GM21381 (cell line): ENCODE results near the gene AXIN1.
"Not testable (repeated sequence)": the region's sequence is repeated elsewhere in the genome, so short reads cannot be mapped to it uniquely, and the experiment has no call there.

Experiments used
- ATAC-seq: cut with Tn5 transposase; IDR thresholded peaks from one replicate; pipeline ENCODE4 v1.9.1; 2021; ENCODE audit warnings: mild to moderate bottlenecking, moderate library complexity; ENCODE audit not compliant: unreplicated experiment

Gene AXIN1

DNA sequence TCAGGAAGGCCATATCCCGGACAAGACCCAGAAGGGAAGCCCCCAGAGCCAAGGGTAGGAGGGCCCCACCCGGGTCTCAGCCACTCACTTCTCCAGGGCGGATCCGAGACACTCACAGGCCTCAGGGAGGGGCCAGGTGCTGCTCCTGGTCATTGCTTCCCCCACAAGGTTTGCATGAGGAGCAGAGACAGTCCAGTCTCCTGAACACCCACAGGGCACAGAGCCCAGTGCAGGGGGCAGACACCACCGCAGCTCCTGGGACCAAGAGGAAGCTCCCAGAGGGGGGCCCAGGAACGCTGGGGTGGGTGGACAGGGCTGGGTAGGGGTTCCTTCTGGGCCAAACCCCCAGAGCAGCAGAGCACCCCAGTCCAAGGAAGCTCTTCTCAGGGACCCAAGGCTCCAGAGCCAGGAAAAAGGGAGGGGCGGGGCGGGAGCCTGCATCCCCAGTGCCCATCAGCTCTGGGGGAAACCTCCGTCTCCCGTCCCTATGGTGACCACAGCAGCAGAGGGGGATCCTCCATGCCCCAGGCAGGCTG is 18.5 kb upstream of the AXIN1 start:
- ATAC-seq, result no peak

- ATAC-seq, result peak; percentile 69
Observed at GRCh38 chr16:370443-370842, 17.9 kb upstream of the AXIN1 start, which contains the start of gene MRPL28. Gene MRPL28, minus strand, starts transcription at chr16:370538. Its CDS starts 320 bp downstream, at chr16:370218.

DNA sequence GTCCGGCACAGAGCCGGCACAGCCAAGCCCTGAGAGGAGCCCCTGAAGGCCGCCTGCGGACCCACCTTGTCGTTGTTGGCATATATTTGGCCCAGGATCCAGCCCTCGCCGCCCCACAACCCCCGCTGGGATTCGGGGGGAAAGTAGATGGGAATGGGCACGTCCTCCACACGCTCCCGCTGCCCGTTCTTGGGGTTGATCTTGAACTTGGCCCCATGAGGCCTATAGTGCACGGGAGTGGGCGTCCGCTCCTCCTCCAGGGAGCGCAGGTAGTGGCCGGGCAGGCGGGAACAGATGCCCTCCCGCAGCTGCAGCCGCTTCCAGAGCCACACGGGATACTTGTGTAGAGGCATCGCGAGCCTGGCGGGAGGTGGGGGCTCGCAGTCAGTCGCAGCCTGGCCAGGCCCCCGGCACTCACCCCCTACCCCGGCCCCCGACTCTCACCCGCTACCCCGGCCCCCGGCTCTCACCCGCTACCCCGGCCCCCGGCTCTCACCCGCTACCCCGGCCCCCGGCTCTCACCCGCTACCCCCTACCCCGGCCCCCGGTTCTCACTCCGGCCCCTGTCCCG is 17.4 kb upstream of the AXIN1 start:
- ATAC-seq, result no peak

- ATAC-seq, result no peak
Observed at GRCh38 chr16:369275-369865, 16.8 kb upstream of the AXIN1 start.

DNA sequence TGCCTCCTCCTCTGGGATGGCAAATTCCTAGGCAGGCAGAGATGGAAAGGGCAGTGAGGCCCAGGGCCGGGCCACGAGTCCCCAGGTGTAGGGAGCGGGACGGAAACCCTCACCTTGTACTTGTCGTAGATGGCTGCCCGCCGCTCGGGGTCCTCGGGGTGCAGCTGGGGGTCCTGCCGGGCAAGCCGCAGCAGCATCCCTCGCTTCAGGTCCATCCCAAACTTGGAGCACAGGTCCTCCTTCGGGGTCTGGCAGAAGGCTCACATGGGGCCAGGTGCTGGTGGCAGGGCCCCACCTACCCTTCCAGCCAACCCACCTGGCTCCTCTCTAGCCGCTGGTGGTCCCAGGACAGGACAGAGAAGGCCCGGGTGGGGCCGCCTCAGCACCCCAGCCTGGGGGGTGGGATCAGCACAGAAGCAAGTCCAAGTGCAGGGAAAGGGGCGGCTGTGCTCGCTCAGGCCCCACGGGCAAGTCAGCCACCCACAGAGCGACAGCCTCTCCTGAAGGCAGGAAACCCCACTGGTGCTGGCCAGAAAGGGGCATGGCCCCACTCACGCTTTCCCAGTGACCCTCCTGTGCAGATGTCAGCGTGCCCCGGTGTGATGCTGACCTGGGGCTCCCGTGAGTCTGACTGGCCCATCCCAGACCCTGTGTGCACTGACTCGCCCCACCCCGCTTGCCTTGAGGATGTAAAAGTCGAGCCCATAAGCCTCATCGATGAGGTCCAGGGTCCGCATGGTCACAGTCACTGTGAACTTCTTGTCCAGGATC is 16.1 kb upstream of the AXIN1 start:
- no peak for ATAC-seq

GRCh38 chr16:367333-367903 is 14.9 kb upstream of the AXIN1 start:
- no peak for ATAC-seq

GRCh38 chr16:366476-366875 is 14.0 kb upstream of the AXIN1 start:
- no peak for ATAC-seq

- ATAC-seq, result no peak
Observed at GRCh38 chr16:364595-365491, 12.3 kb upstream of the AXIN1 start.

GRCh38 chr16:363766-364490 is 11.4 kb upstream of the AXIN1 start:
- no peak for ATAC-seq

DNA sequence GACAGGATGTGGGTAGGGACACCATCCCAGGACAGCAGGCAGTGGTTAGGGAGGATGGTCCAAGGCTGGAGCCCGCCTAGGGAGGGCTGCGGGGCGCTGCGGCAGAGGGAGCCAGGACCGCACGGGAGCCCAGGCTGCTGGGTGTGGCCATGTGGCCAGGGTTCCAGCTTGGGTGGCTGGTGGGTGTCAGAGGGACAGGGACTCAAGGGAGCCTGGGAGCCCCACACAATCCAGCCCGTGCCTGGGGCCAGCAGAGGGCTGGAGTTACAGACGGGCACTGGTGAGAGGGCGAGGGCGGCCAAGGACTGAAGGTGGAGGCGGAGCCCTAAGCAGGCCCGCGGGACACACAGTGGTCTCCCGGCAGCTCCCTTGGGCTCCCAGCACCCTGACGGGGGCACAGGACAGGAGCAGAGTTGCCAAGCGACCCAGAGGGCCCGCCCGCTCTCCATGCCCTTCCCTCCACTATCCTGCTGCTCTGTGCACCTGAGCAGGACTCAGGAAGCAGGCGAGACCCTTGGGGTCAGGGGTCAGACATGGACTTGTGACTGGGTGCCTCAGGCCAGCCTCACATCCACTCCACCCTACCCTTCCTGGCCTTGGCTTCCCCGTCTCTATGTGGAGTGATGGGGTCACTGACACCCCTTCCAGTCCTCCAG is 10.7 kb upstream of the AXIN1 start:
- no peak for ATAC-seq

DNA sequence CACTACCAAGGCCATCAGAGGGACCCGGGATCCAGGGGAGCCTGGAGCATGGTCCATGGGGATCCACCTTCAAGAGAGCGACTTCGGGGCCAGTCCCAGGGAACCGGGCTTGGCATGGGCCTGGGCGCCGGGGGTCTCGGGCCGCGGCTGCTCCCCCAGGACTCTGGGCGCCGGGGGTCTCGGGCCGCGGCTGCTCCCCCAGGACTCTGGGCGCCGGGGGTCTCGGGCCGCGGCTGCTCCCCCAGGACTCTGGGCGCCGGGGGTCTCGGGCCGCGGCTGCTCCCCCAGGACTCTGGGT is 10.1 kb upstream of the AXIN1 start:
- ATAC-seq, result not testable (repeated sequence)

DNA sequence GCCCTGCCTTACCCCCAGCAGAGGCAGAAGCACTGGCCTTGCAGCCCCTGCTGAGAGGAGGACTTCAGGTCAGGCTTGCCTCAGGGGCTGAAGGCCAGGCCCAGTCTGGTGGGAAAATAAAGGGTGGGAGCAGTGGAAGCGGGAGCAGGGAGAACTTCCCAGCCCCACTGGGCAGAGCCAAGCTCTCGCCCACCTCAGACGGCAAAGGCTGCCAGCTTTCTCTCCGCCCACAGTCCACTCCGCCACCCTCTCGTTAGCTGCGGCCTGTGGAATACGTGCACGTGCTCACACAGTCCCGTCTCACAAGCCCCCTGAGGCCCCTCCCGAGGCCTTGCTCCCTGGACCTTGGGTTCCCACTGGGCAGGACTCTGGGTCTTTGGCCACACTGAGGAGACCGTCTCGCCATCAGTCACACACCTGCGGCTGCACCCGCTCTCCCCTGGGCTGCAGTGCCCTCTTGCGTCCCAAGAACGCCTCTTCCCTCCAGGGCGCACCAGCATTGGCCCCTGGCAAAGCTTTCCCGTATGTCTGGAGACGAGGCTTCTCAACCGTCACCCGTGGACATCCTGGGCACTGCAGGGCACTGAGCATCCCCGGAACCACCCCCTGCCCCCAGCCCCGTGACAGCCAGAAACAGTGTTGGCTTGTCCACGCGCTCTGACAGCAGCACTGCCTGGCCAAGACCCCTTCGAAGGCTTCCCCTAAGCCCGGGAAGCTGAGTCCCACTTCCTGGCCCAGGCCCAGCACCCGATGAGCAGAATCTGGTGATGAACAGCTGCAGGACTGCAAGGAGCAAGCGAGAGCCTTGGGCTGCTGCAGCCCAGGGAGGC is 9.6 kb upstream of the AXIN1 start:
- no peak for ATAC-seq

DNA sequence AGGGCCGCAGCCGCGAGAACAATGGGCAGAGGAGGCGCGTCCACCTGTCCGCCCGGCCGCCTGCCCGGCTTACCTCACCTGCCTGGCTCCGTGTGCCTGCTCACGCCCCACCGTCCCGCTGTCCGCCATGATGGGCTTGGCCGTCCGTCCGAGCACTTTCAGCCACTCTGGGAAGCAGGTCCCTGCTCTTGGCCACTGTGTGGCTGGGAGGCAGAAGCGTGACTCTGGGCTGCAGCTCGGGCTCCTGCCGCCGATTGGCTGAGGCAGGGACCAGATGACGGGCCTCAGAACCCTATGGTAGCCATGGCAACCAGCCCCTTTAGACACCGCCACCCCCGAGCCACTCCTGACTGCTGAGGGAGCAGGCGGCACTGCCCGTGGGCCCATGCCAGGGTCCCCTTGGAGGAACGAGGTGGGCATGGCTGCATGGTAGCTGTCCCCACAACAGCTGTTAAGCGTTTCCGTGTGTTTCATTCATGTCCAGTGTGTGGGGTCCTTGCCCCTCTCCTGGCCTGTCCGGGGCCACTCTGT is 8.9 kb upstream of the AXIN1 start:
- ATAC-seq, result no peak

DNA sequence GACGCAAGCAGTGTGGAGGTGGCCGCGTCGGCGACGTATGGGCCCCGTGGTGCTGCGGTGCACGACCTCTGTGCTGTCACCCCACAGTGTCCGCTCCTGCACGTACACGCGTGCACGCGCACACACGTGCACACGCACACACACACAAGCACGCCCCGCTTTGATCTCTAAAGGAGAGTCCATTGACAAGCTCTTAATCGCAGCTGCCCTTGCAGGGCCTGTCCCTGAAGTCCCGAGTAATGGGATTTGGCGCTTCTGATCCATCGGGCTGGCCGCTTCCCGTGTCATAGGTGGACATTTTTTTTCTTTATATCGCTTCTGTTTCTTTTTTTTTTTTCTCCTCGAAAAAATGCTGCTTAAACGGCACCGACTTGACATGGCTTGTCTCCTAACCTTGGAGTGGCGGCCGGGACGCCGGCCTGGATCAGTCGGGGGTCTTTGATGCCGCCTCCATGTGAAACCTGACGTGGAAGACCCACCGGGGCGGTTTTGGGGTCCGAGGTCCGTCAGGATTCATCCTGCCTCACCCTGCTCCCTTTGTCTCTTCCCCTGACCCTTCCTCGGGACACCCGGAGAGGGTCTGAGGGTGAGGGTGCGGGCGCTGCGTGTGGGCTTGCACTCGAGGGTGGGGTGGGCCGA is 8.3 kb upstream of the AXIN1 start:
- ATAC-seq, result no peak

GRCh38 chr16:359871-360697 is 7.6 kb upstream of the AXIN1 start:
- no peak for ATAC-seq

DNA sequence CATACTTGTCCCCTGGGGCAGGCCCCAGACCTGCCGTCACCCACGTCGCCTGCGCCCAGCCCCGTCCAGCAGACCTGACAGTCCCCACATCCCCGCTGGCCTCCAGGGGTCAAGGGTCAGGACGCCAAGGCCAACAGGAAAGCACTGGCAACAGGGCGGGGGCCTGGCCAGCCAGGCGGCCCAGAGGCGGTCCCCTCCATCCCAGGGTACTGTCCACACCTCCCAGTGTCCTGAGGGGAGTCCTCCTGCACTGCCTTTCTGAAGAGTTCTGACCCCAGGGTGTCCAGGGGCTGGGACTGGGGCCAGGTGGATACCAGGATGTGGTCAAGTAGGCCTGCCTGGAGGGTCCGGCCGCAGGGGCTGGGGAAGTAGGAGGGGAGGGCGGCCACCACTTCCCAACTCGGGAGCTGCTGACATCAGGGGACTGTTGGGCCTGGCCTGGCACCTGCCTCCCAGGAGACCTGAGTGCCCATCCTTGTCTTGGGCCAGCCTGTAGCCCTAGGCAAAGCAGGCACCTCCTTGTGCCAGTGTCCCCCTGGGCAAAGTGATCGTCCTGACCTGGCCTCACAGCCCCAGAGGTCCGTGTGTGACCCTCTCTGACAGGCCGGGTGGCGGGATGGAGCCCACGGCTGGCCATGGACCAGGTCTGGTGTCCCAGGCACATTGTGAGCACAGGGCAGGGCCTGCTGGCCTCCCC is 6.7 kb upstream of the AXIN1 start:
- no peak for ATAC-seq

GRCh38 chr16:356741-357140 is 4.2 kb upstream of the AXIN1 start:
- ATAC-seq, result no peak
